GM19395 (cell line): Measurements from ENCODE around the gene SLK.
A peak's percentile ranks its signal among the peaks of the same experiment; 100 is the strongest.

Source experiments
- ATAC-seq: cut with Tn5 transposase; IDR thresholded peaks from one replicate; pipeline ENCODE4 v1.9.1; 2021; ENCODE audit warnings: mild to moderate bottlenecking, moderate library complexity; ENCODE audit not compliant: unreplicated experiment

The SLK gene

GRCh38 chr10:103939522-103939921 lies 27.4 kb upstream of the SLK start:
- no peak for ATAC-seq

DNA sequence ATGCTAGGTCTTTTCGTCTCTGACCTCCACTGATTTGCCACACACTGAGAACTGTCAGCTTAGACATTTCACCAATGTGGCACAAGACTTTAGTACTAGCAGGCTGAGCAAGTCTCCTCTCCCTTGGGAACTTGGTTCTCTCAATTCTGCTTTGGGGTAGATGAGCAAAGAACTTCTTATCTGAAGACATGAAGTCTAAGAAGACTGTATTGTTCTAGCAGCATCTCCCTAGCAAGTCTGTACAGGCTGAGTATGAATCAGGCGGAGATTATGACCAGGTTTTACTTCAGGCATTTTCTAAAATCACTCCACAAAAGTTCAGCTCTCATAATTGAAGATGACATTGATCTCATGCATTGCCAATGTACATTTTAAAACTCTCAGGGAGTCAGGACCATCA lies 25.1 kb upstream of the SLK start:
- ATAC-seq = no peak

DNA sequence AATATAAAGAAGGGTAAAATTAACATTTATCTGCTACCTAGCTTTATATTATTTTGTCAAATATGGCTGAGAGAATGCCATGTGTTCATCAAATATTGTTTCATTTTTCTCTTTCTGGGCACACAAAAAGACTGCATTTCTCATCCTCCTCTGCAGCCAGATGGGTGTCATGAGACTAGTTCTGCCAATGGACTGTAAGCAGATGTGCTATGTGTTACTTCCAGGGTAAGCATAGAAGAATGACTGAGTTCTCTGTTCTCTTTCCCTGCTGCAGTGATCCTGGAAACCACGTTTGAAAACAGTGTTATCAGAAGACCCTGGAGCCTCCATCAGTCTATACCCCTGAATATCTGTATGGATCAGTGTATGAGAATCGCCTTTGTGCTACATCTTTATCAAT lies 24.1 kb upstream of the SLK start:
- ATAC-seq = no peak

GRCh38 chr10:103947799-103948516 lies 19.0 kb upstream of the SLK start:
- ATAC-seq = no peak

DNA sequence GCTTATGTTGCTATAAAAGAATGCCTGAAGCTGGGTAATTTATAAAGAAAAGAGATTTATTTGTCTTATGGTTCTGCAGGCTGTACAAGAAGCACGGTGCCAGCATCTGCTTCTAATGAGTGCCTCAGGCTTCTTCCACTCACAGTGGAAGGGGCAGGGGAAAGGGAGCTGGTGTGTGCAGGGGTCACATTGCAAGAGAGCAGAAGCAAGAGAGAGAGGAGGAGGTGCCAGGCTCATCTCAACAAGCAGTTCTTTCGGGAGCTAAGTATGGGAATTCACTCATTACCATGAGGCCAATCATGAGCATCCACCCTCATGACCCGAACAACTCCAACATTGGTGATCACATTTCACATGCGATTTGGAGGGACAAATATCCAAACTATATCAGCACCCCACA lies 17.2 kb upstream of the SLK start:
- ATAC-seq = no peak

DNA sequence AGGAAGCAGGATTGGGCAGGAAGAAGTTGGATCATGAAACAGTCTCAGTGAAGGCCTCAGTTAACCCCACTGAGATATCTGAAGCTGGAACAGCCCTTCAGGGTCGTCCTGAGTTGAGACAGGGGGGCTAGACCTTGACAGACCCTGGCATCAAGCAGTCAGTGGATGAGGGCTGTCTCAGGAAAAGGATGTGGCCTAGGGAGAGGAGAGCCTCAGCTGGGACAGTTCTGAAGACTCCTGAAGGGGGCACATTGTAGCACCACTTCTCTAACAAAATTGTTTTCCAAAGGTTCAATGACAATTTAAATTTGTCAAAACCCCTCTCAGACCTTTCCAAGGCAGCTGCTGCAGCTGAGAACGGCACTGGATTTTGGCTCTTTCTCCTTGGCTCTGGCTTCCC lies 15.8 kb upstream of the SLK start:
- no peak for ATAC-seq

GRCh38 chr10:103951942-103952341 lies 15.0 kb upstream of the SLK start:
- ATAC-seq = no peak

- no peak for ATAC-seq
Observed at GRCh38 chr10:103954543-103954942, 12.4 kb upstream of the SLK start.

DNA sequence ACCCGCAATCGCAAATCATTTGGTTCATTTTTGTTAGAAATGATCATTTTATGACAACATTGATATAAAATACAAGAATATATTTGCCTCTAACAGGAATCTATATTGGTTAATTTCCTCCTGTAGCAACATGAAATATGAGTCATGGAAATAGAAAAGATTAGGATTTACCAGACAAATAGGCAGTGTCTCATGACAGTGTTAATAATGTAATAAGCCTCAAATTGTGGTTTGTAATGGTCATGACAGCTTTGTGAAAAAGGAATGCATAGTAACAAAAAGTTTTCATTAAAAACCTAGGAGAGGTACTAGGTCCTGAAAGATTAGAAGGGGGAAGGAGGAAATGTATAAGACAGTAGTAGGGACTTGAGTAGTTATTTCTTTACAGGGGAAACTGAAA lies 7.9 kb upstream of the SLK start:
- ATAC-seq = no peak

DNA sequence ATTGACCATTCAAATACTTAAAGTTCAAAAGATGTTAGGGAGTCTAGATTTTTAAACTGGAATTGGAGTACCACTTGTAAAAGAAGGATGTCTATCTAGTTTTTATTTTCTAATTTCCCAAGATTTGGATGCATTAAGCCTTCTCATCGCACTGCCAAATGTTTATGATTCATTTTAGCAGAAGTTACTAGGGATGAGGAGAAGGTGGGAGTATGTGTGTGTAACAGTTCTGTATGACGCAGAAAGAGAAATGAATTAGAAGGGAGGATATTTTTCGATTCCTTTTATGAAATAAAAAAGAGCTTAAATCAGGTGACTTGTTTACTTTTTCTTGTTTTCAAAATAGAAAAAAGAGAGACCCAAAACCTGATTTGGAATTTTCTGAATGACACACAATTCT lies 6.8 kb upstream of the SLK start:
- no peak for ATAC-seq

- peak; percentile 44 for ATAC-seq
Observed at GRCh38 chr10:103967448-103968071, 620 bp downstream of the SLK start.

- ATAC-seq = no peak
Observed at GRCh38 chr10:103968441-103969391, 1.8 kb downstream of the SLK start.

DNA sequence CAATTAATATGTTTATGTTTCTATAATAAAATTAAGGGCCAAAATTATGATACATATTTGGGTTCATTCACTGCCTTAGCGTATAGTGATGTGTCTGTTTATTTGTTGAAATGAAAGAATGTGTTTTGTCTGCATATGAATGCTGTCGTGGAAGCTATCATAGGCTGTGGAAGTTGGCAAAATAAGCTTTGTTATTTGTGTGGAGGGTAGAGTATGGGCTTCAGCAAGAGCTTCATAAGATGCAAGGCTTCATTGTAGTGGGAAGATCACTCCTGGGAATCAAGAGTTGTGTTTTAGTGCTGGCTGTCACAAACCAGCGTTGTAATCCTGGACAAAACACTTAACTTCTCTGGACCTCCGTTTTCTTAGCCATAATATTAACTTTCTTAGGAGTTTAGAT lies 2.5 kb downstream of the SLK start:
- ATAC-seq = no peak

- ATAC-seq = no peak
Observed at GRCh38 chr10:103969857-103970627, 3.1 kb downstream of the SLK start.

DNA sequence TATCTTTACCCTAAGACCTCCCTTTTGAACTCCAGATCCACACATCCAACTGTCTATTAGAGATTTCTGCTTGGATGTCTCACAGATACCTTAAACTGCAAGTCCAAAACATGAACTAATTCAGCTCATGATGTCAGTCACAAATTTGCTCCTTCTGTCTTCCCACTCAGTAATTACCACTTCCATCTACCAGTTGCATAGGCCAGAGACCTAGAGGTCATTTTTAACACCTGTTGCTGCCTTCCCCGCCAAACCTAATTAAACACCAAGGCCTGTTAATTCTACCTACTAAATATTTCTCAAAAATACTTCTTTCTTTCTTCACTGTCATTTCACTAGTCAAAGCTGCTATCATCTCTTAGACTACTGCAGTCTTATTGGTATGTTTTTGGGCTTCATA lies 8.2 kb downstream of the SLK start:
- ATAC-seq = no peak

- ATAC-seq = no peak
Observed at GRCh38 chr10:103977204-103977603, 10.3 kb downstream of the SLK start.

DNA sequence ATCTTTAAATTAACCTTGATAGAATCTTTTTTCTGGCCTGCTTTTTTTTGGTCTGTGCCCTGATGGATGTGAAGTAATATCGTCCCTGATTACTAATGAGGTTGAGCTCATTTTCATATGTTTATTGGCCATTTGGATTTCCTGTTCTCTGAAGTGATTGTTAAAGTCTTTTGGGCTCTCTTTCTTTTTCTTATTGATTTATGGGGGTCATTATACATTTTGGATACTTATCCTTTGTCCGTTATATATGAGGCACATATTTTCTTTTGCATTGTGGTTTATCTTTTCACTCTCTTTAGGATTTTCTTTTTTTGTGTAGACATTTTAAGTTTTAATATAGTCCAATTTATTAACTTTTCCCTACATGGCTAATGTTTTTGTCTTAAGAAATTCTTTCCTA lies 12.6 kb downstream of the SLK start:
- ATAC-seq = no peak

DNA sequence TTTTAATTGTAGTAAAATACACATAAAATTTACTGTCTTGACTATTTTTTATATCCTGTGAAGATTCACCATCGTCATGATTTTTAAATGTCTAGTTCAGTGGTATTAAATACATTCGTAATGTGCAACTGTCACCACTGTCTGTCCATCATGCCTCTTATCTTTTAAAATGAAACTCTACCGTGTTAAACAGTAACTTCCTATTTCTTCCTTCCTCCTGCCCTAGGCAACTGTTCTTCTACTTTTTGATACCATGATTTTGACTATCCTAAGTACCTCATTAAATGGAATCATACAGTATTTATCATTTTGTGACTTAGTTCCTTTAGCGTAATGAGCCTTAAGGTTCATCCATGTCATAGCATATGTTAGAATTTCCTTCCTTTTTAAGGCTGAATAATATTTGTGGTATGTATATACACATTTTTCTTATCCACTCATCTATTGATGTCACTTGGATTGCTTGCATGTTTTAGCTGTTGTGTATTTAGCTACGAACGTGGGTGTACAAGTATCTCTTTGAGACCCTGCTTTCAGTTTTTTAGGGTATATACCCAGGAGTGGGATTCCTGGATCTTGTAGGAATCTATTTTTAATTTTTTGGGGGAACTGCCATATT lies 13.5 kb downstream of the SLK start:
- no peak for ATAC-seq

DNA sequence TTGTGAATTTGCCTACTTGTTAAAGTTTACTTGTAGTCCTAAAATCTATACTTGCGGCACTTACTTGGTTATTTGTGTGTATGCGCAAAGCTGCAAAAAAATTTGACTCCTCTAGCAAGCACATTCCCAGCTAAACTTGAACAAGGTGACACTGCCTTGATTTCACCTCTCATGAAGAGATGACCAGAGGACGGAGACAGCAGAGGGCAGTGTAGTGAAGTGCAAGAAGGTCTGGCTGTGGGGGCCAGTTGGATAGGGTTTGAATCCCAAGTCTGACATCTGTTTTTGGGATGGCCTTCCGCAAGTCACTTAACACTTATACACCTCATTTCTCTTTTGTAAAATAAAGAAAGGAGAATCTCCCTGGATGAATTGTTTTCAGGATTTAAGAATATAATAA lies 15.7 kb downstream of the SLK start:
- no peak for ATAC-seq

GRCh38 chr10:103983367-103983911 lies 16.5 kb downstream of the SLK start:
- peak; percentile 94 for ATAC-seq
